ENCODE results near the gene IGFALS. TPM values are rescaled to one million over a fixed set of nuclear protein-coding genes. Genes with fewer than 3 reads are reported as not detected.

IGFALS gene
- total RNA-seq, 4 donors from 2014 or later = not detected

- H3K4me3 ChIP-seq = no peak overlapping the region
- WGBS, 2 donors = 81 to 89% methylated on average over 6 to 11 of the region's 40 CpGs
- H3K27me3 ChIP-seq = no peaks in the 10 kb centered on the region
- H3K4me1 ChIP-seq = peaks cover 0 to 11% (median 6%) of the 10 kb centered on the region in 3 donors
- peaks cover 25 to 79% (median 28%) of the 10 kb centered on the region in 3 donors for H3K36me3 ChIP-seq
- DNase-seq = no peak
- intact Hi-C loops (cut with DNase I) = no loop called here
- no peaks in the 10 kb centered on the region for H3K9me3 ChIP-seq
- no peak overlapping the region for H3K27ac ChIP-seq
- TF ChIP-seq POLR2A (IDR thresholded peaks at IDR 0.05) = no peak
- TF ChIP-seq CTCF (IDR thresholded peaks at IDR 0.05) = no peak
These were observed 23.1 kb upstream of the IGFALS start for GRCh38 chr16:1816396-1817275.

- no peak for TF ChIP-seq CTCF (IDR thresholded peaks at IDR 0.05)
- no peak for TF ChIP-seq POLR2A (IDR thresholded peaks at IDR 0.05)
- no peak for DNase-seq
- peaks cover 0 to 11% (median 6%) of the 10 kb centered on the region in 3 donors for H3K4me1 ChIP-seq
- 90 to 93% methylated on average over 11 of the region's 11 CpGs for WGBS, 2 donors
- intact Hi-C loops (cut with DNase I) = no loop called here
- H3K36me3 ChIP-seq = peaks cover 20 to 77% (median 25%) of the 10 kb centered on the region in 3 donors
- H3K4me3 ChIP-seq = no peak overlapping the region
- no peaks in the 10 kb centered on the region for H3K27me3 ChIP-seq
- no peaks in the 10 kb centered on the region for H3K9me3 ChIP-seq
- H3K27ac ChIP-seq = no peak overlapping the region
These were observed 22.0 kb upstream of the IGFALS start for GRCh38 chr16:1815461-1815860.

- peak overlapping the region in 1 of 4 donors; percentile 13 for H3K27ac ChIP-seq
- no peaks in the 10 kb centered on the region for H3K9me3 ChIP-seq
- no peak for DNase-seq
- peaks cover 0 to 11% (median 6%) of the 10 kb centered on the region in 3 donors for H3K4me1 ChIP-seq
- WGBS, 2 donors = 13% methylated on average over 15 to 17 of the region's 17 CpGs
- H3K27me3 ChIP-seq = no peaks in the 10 kb centered on the region
- TF ChIP-seq POLR2A (IDR thresholded peaks at IDR 0.05) = no peak
- peak; percentile 36 to 77 (median 63) for TF ChIP-seq CTCF (IDR thresholded peaks at IDR 0.05)
- no peak overlapping the region for H3K4me3 ChIP-seq
- peaks cover 21 to 76% (median 21%) of the 10 kb centered on the region in 3 donors for H3K36me3 ChIP-seq
- intact Hi-C loops (cut with DNase I) = no loop called here
These were observed 19.2 kb upstream of the IGFALS start for GRCh38 chr16:1812732-1813163.

- WGBS, 2 donors = 89 to 92% methylated on average over 9 to 12 of the region's 16 CpGs
- Histone ChIP-seq H3K4me1 (peaks cover 0 to 11% (median 6%) of the 10 kb centered on the region in 3 donors), H3K27me3 (no peaks in the 10 kb centered on the region), H3K9me3 (no peaks in the 10 kb centered on the region), H3K27ac (no peak overlapping the region), H3K36me3 (peaks cover 11 to 72% (median 11%) of the 10 kb centered on the region in 3 donors), H3K4me3 (no peak overlapping the region)
- intact Hi-C loops (cut with DNase I) = no loop called here
- no peak for DNase-seq
- TF ChIP-seq POLR2A (IDR thresholded peaks at IDR 0.05) (no peak), CTCF (IDR thresholded peaks at IDR 0.05) (no peak)
These were observed 17.0 kb upstream of the IGFALS start for GRCh38 chr16:1810536-1810935.

GRCh38 chr16:1810106-1810505 lies 16.6 kb upstream of the IGFALS start:
- no peaks in the 10 kb centered on the region for H3K27me3 ChIP-seq

More at GRCh38 chr16:1810106-1810505, 16.6 kb upstream of the IGFALS start:
- WGBS, 2 donors = 91 to 97% methylated on average over 13 to 15 of the region's 16 CpGs
- DNase-seq = no peak
- Histone ChIP-seq H3K36me3 (peaks cover 11 to 67% (median 11%) of the 10 kb centered on the region in 3 donors), H3K4me1 (peaks cover 0 to 11% (median 6%) of the 10 kb centered on the region in 3 donors), H3K4me3 (no peak overlapping the region), H3K27ac (no peak overlapping the region), H3K9me3 (no peaks in the 10 kb centered on the region)
- no peak for TF ChIP-seq CTCF (IDR thresholded peaks at IDR 0.05)
- no peak for TF ChIP-seq POLR2A (IDR thresholded peaks at IDR 0.05)
- intact Hi-C loops (cut with DNase I) = no loop called here

Measured in esophagus squamous epithelium (tissue), 5 donors.